OCI-LY3 (cell line): Measurements from ENCODE around the gene SCARB1.

Source experiments
- H2AFZ ChIP-seq: fragments of 200-600, 300-600 bp; shearing (Covaris generic); 2 replicates; pipeline ENCODE4 v1.6.0; 2014; ENCODE audit warnings: antibody characterized with exemption, low read depth, low read length
- H3K27ac ChIP-seq: fragments of 200-600, 300-600 bp; sonication (generic); 2 replicates; pipeline ENCODE4 v1.5.1; 2014; ENCODE audit warnings: mild to moderate bottlenecking, low read length, moderate library complexity, mixed read lengths
- H3K27me3 ChIP-seq: fragments of 200-600, 300-600 bp; sonication (generic); 2 replicates; pipeline ENCODE4 v1.6.1; 2014; ENCODE audit warnings: low read depth, low read length, mixed read lengths
- H3K36me3 ChIP-seq: fragments of 200-600, 300-600 bp; sonication (generic); replicated peaks from 2 replicates; pipeline ENCODE3; 2014; ENCODE audit warnings: low read depth, low read length, mixed read lengths
- H3K4me1 ChIP-seq: fragments of 300-600, 200-600 bp; sonication (generic); 2 replicates; pipeline ENCODE4 v1.6.1; 2014; ENCODE audit warnings: low read length, mixed read lengths
- H3K4me2 ChIP-seq: fragments of 200-600, 300-600 bp; sonication (generic); 2 replicates; pipeline ENCODE4 v1.6.1; 2014; ENCODE audit warnings: low read length, mixed read lengths
- H3K4me3 ChIP-seq: fragments of 300-600, 200-600 bp; sonication (generic); 2 replicates; pipeline ENCODE4 v1.5.1; 2014; ENCODE audit warnings: antibody characterized with exemption, mild to moderate bottlenecking, low read length, moderate library complexity
- H3K79me2 ChIP-seq: fragments of 300-600, 200-600 bp; shearing (Covaris generic); 2 replicates; pipeline ENCODE4 v1.6.1; 2014; ENCODE audit warnings: mild to moderate bottlenecking, low read length, mixed read lengths
- H3K9ac ChIP-seq: fragments of 300-600, 200-600 bp; shearing (Covaris generic); 2 replicates; pipeline ENCODE4 v1.6.0; 2014; ENCODE audit warnings: mild to moderate bottlenecking, low read length, moderate library complexity
- H3K9me3 ChIP-seq: fragments of 200-600, 300-600 bp; shearing (Covaris generic); 2 replicates; pipeline ENCODE4 v1.6.1; 2014; ENCODE audit warnings: low read length, mixed read lengths; ENCODE audit not compliant: insufficient read depth
- H4K20me1 ChIP-seq: fragments of 200-600, 300-600 bp; sonication (generic); 2 replicates; pipeline ENCODE4 v1.6.1; 2016; ENCODE audit warnings: low read length, mixed read lengths; ENCODE audit not compliant: insufficient read depth
- CTCF ChIP-seq: fragments of 200-600, 300-600 bp; sonication (generic); IDR thresholded peaks from 2 replicates; pipeline ENCODE4 v1.5.1; 2014; ENCODE audit warnings: antibody characterized with exemption, low read length, low read depth
- EZH2phosphoT487 ChIP-seq: fragments of 200-600 bp; shearing (Covaris generic); IDR thresholded peaks from 2 replicates; pipeline ENCODE4 v1.6.1; 2018; ENCODE audit warnings: antibody characterized with exemption, mixed run types, low read depth

SCARB1 gene

DNA sequence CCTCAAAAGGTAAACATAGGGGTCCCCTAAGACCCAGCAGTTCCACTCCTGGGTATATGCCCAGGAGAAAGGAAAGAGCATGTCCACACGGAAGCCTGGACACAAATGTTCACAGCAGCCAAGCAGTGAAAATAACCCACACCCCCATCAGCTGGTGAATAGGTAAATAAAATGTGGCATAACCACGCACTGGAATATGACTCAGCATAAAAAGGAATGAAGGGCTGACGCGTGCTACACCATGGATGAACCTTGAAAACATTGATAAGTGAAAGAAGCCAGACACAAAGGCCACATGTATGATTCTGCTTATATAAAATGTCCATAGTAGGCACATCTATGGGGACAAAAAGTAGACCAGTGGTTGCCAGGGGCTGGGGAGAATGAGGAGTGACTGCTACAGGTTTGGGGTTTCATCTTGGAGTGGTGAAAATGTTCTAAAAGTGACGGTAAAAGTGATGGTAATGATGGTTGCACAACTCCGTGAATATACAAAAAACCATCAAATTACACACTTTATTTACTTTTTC, 3.8 kb upstream of the SCARB1 start:
- peaks cover 2% of the 10 kb centered on the region; the same call in 1 of the 2 replicates for H4K20me1 ChIP-seq
- peaks cover 10% of the 10 kb centered on the region for H3K4me1 ChIP-seq
- H2AFZ ChIP-seq, result peak overlapping the region; percentile 15; the same call in 1 of the 2 replicates
- no peak overlapping the region for H3K9ac ChIP-seq
- no peak overlapping the region for H3K27ac ChIP-seq
- peaks cover 13% of the 10 kb centered on the region for H3K79me2 ChIP-seq
- H3K9me3 ChIP-seq, result no peaks in the 10 kb centered on the region
- TF ChIP-seq CTCF (no peak), EZH2phosphoT487 (no peak)
- H3K36me3 ChIP-seq, result no peaks in the 10 kb centered on the region
- H3K4me3 ChIP-seq, result no peak overlapping the region
- H3K27me3 ChIP-seq, result 0 out of 2 replicates have a peak, but pooled peaks cover 2% of the 10 kb centered on the region
- H3K4me2 ChIP-seq, result no peak overlapping the region

GRCh38 chr12:124866883-124867400, 3.3 kb upstream of the SCARB1 start:
- H3K27ac ChIP-seq, result no peak overlapping the region
- H2AFZ ChIP-seq, result no peak overlapping the region

DNA sequence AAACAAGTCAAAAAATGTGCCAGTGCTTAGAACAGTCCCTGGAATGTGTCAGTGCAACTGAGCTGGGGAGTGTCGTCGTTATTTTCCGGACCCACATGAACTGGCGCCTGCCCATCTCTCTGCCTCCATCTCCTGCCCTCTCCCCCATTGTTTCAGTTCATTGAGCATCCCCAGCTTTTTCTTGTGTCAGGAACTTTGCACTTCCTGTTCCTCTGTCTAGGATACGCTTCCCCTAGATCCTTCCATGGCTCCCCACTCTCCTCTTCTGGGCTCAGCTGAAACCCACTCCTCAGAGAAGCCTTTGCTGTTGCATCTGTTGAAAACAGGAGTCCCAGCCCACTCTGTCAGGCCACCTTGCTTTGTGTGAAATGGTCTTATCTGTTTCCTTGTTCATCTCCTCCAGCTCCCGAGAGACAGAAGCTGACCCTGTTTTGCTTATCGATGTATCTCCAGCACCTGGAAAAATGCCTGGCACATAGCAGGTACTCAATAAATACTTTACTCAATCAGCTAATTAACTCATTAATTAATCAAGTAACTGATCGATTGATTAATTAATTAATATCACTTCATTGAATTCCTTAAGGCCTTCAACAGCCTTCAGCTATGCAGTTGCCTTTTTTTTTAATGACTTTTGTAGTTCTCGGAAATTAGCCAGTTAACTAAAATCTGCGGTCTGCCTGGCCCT, 2.7 kb upstream of the SCARB1 start:
- peaks cover 24% of the 10 kb centered on the region for H3K79me2 ChIP-seq
- H4K20me1 ChIP-seq, result peaks cover 13% of the 10 kb centered on the region
- H3K27ac ChIP-seq, result no peak overlapping the region
- TF ChIP-seq EZH2phosphoT487 (no peak), CTCF (no peak)
- H3K4me3 ChIP-seq, result no peak overlapping the region
- H3K27me3 ChIP-seq, result 0 out of 2 replicates have a peak, but pooled peaks cover 2% of the 10 kb centered on the region
- no peak overlapping the region for H3K4me2 ChIP-seq
- no peak overlapping the region for H3K9ac ChIP-seq
- no peak overlapping the region for H2AFZ ChIP-seq
- H3K36me3 ChIP-seq, result peaks cover 6% of the 10 kb centered on the region
- H3K4me1 ChIP-seq, result peaks cover 21% of the 10 kb centered on the region
- H3K9me3 ChIP-seq, result no peaks in the 10 kb centered on the region

More at GRCh38 chr12:124866883-124867400, 3.3 kb upstream of the SCARB1 start:
- Histone ChIP-seq H3K4me1 (peaks cover 15% of the 10 kb centered on the region), H3K27me3 (0 out of 2 replicates have a peak, but pooled peaks cover 2% of the 10 kb centered on the region), H3K4me2 (no peak overlapping the region), H3K79me2 (peaks cover 18% of the 10 kb centered on the region), H3K9me3 (no peaks in the 10 kb centered on the region), H3K4me3 (no peak overlapping the region), H4K20me1 (peaks cover 7% of the 10 kb centered on the region), H3K9ac (no peak overlapping the region), H3K36me3 (peaks cover under 1% of the 10 kb centered on the region)
- no peak for TF ChIP-seq CTCF
- TF ChIP-seq EZH2phosphoT487, result no peak

DNA sequence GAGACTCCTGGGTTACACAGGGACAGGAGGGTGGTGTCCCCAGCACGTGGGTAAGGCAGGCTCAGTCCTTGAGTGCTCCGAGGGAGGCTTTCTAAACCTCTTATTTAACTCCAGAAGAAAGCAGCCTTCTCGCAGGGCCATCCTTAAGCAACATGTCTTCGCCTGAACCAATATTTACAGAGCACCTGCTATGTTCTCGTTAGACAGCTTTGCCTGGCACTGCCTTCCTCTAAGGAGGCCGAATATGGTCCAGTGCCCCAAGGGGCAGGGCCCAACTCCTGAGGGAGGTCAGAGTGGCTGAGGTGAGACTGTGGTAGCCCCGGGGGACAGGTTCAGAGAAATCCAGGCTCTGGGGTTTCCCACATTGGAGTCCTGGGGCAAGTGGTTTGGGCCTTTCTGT, 2.1 kb upstream of the SCARB1 start:
- 0 out of 2 replicates have a peak, but pooled peaks cover under 1% of the 10 kb centered on the region for H3K27me3 ChIP-seq
- H3K27ac ChIP-seq, result no peak overlapping the region
- no peak overlapping the region for H3K9ac ChIP-seq

More for the DNA sequence above, 2.1 kb upstream of the SCARB1 start:
- TF ChIP-seq EZH2phosphoT487 (no peak), CTCF (no peak)
- peaks cover 30% of the 10 kb centered on the region for H3K79me2 ChIP-seq
- H3K9me3 ChIP-seq, result no peaks in the 10 kb centered on the region
- H3K36me3 ChIP-seq, result peaks cover 10% of the 10 kb centered on the region
- peaks cover 21% of the 10 kb centered on the region for H3K4me1 ChIP-seq
- peaks cover 13% of the 10 kb centered on the region for H4K20me1 ChIP-seq
- no peak overlapping the region for H3K4me2 ChIP-seq
- no peak overlapping the region for H2AFZ ChIP-seq
- no peak overlapping the region for H3K4me3 ChIP-seq
